Spleen (tissue), 7 donors: Measurements from ENCODE around the gene C1QTNF5.
"Not testable (repeated sequence)": the region's sequence is repeated elsewhere in the genome, so short reads cannot be mapped to it uniquely, and the experiment has no call there.

Experiments used
- POLR2A ChIP-seq, 3 donors: fragments of 450-650 bp; IDR thresholded peaks; one replicate each; pipeline ENCODE4 v1.5.1; 2017; ENCODE audit warnings: antibody characterized with exemption in 3 of 3, mild to moderate bottlenecking in 1 of 3
- POLR2AphosphoS5 ChIP-seq, 3 donors: sonication (generic); formaldehyde crosslinking; IDR thresholded peaks; one replicate each; pipeline ENCODE4 v1.5.1; 2017; ENCODE audit warnings: antibody characterized with exemption in 3 of 3
- TF ChIP-seq, protein P1 (sequence below), 11 experiments: fragments of 200-600 bp in 7 of 11; fragments of 450-650 bp in 4 of 11; sonication (generic) in 4 of 11; IDR thresholded peaks in 8 of 11; conservative IDR thresholded peaks in 3 of 11; 1 replicate in 7 of 11; 2 replicates in 4 of 11; pipeline versions ENCODE4 v1.4.0 to v1.8.0; 2016 to 2021; ENCODE audit warnings: antibody characterized with exemption in 11 of 11, inconsistent platforms in 4 of 11, mild to moderate bottlenecking in 1 of 11
- donor health status: DM: no; HTN: no; CAD: no; lungs with moderate emphysema.
- donor health status: DM: no; HTN: no; CAD: no.
- donor health status: DM: no; HTN: no; CAD: no.

GRCh38 chr11:119382513-119382912, 41.8 kb upstream of the C1QTNF5 start:
- TF ChIP-seq, protein P1, sequence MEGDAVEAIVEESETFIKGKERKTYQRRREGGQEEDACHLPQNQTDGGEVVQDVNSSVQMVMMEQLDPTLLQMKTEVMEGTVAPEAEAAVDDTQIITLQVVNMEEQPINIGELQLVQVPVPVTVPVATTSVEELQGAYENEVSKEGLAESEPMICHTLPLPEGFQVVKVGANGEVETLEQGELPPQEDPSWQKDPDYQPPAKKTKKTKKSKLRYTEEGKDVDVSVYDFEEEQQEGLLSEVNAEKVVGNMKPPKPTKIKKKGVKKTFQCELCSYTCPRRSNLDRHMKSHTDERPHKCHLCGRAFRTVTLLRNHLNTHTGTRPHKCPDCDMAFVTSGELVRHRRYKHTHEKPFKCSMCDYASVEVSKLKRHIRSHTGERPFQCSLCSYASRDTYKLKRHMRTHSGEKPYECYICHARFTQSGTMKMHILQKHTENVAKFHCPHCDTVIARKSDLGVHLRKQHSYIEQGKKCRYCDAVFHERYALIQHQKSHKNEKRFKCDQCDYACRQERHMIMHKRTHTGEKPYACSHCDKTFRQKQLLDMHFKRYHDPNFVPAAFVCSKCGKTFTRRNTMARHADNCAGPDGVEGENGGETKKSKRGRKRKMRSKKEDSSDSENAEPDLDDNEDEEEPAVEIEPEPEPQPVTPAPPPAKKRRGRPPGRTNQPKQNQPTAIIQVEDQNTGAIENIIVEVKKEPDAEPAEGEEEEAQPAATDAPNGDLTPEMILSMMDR (IDR thresholded peaks at IDR 0.05 in 8 of 11, conservative IDR thresholded peaks at IDR 0.05 in 3 of 11) = not testable (repeated sequence)
- not testable (repeated sequence) for TF ChIP-seq POLR2A, POLR2AphosphoS5 (IDR thresholded peaks at IDR 0.05)
